Keratinocyte (primary cell): ENCODE results near the gene CHCHD5. TPM values are rescaled to one million over a fixed set of nuclear protein-coding genes. Genes with fewer than 3 reads are reported as not detected.

Source experiments
- DNase-seq: peaks from one replicate; pipeline ENCODE4 v3.0.0-alpha.2; 2011; ENCODE audit warnings: low read depth, missing footprints, low spot score
- FAIRE-seq: peaks from 2 replicates; lab custom pipeline; 2011; peaks lifted over from hg19 to GRCh38; lab: Jason Lieb, UNC
- H2AFZ ChIP-seq: 2 replicates; pipeline ENCODE4 v1.6.0; 2012; ENCODE audit warnings: low read length, control low read depth, inconsistent platforms; ENCODE audit not compliant: control insufficient read depth
- H3K27ac ChIP-seq: 2 replicates; pipeline ENCODE4 v1.5.1; 2011; ENCODE audit warnings: low read length; ENCODE audit not compliant: control insufficient read depth, insufficient read depth
- H3K27me3 ChIP-seq: 3 replicates; pipeline ENCODE4 v1.6.0; 2011; ENCODE audit warnings: low read length; ENCODE audit not compliant: control insufficient read depth, insufficient read depth; ENCODE audit errors: extremely low read depth
- H3K36me3 ChIP-seq, 2 experiments: 2 replicates in 1 of 2; 3 replicates in 1 of 2; pipeline ENCODE4 v1.5.1; 2011; ENCODE audit warnings: low read length in 2 of 2, mild to moderate bottlenecking in 1 of 2; ENCODE audit not compliant: control insufficient read depth in 2 of 2, insufficient read depth in 2 of 2; ENCODE audit errors: extremely low read depth in 1 of 2
- H3K4me1 ChIP-seq: 3 replicates; pipeline ENCODE4 v1.5.1; 2011; ENCODE audit warnings: low read length; ENCODE audit not compliant: control insufficient read depth, insufficient read depth; ENCODE audit errors: extremely low read depth
- H3K4me2 ChIP-seq: 3 replicates; pipeline ENCODE4 v1.6.0; 2011; ENCODE audit warnings: low read depth, low read length; ENCODE audit not compliant: control insufficient read depth, insufficient read depth; ENCODE audit errors: extremely low read depth
- H3K4me3 ChIP-seq, 3 experiments: fragments of 200-600 bp in 1 of 3; sonication (generic) in 1 of 3; 2 replicates in 2 of 3; 3 replicates in 1 of 3; pipeline ENCODE4 v1.5.1; 2011 to 2016; ENCODE audit warnings: low read length in 3 of 3, mild to moderate bottlenecking in 3 of 3, control low read depth in 2 of 3, inconsistent platforms in 1 of 3, low read depth in 1 of 3, mixed read lengths in 1 of 3, mixed run types in 1 of 3, moderate library complexity in 1 of 3; ENCODE audit not compliant: control insufficient read depth in 2 of 3, insufficient read depth in 2 of 3; ENCODE audit errors: extremely low read depth in 1 of 3
- H3K79me2 ChIP-seq: 2 replicates; pipeline ENCODE4 v1.6.0; 2012; ENCODE audit warnings: low read length; ENCODE audit not compliant: control insufficient read depth, insufficient read depth
- H3K9ac ChIP-seq: 3 replicates; pipeline ENCODE4 v1.6.0; 2011; ENCODE audit warnings: low read length; ENCODE audit not compliant: control insufficient read depth, insufficient read depth; ENCODE audit errors: extremely low read depth
- H3K9me1 ChIP-seq: 3 replicates; pipeline ENCODE4 v1.6.0; 2011; ENCODE audit warnings: low read length; ENCODE audit not compliant: control insufficient read depth, insufficient read depth; ENCODE audit errors: extremely low read depth
- H3K9me3 ChIP-seq: 2 replicates; pipeline ENCODE4 v1.5.1; 2012; ENCODE audit warnings: low read depth, low read length; ENCODE audit not compliant: control insufficient read depth
- H4K20me1 ChIP-seq: 3 replicates; pipeline ENCODE4 v1.6.0; 2011; ENCODE audit warnings: low read length; ENCODE audit not compliant: control insufficient read depth, insufficient read depth; ENCODE audit errors: extremely low read depth
- EZH2 ChIP-seq: IDR thresholded peaks from one replicate; pipeline ENCODE4 v1.6.1; 2012; ENCODE audit warnings: inconsistent platforms, mild to moderate bottlenecking, low read length, moderate library complexity
- dilution Hi-C: fragments of 300-500 bp; cut with MboI; formaldehyde crosslinking; loops from one replicate; pipeline ENCODE4 v1.7.0; 2020; ENCODE audit warnings: low sequenced_read_pairs; ENCODE audit not compliant: extremely low pct_ligation_motif_present
- polyA plus RNA-seq, 5 experiments: library from polyadenylated mRNA; depleted of rRNA in 3 of 5; stranded (reverse) in 3 of 5; stranded (forward) in 1 of 5; unstranded in 1 of 5; fragments of >200 nt; gene quantifications; 1 replicate in 1 of 5; 2 replicates in 3 of 5; 3 replicates in 1 of 5; pipeline versions ENCODE4 v1.2.1 to v1.2.3, GENCODE V29; 2011 to 2012; ENCODE audit warnings: missing spikeins in 2 of 5, low read depth in 1 of 5, low replicate concordance in 1 of 5
- TF ChIP-seq, protein P1 (sequence below), 3 experiments: IDR thresholded peaks in 1 of 3; conservative IDR thresholded peaks in 1 of 3; optimal IDR thresholded peaks in 1 of 3; 2 replicates in 2 of 3; 3 replicates in 1 of 3; pipeline versions ENCODE3 to v1.5.1; 2011; ENCODE audit warnings: low read length in 3 of 3, mild to moderate bottlenecking in 3 of 3, moderate library complexity in 2 of 3, control low read depth in 1 of 3, inconsistent platforms in 1 of 3; ENCODE audit not compliant: insufficient read depth in 2 of 3; ENCODE audit errors: extremely low read depth in 1 of 3

The CHCHD5 gene
- polyA plus RNA-seq, 1 donor (not counting 4 experiments of a cell fraction or from before 2014, with no cell fraction given), result 17.6 TPM

DNA sequence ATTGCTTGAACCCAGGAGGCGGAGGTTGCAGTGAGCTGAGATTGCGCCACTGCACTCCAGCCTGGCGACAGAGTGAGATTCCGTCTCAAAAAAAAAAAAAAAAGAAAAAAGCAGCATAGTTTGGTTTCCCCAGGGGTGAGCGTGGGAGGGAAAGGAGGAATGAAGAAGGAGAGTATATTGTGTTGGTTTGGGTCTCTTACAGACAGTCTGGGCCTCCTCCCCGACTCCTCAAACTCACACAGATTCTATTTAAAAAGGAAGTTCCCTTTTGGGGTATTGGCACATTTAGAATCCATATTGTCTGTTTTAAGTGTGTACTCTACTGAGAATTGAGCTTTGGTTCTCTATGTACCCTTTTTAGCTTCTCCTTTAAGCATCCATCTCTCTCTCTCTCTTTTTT lies 34.0 kb downstream of the CHCHD5 start:
- H3K9me3 ChIP-seq, result no peaks in the 10 kb centered on the region
- no peak overlapping the region for H3K4me2 ChIP-seq
- H2AFZ ChIP-seq, result no peak overlapping the region
- H3K27me3 ChIP-seq, result no peaks in the 10 kb centered on the region
- H3K9ac ChIP-seq, result no peak overlapping the region
- H3K27ac ChIP-seq, result no peak overlapping the region
- H4K20me1 ChIP-seq, result no peaks in the 10 kb centered on the region
- H3K9me1 ChIP-seq, result no peaks in the 10 kb centered on the region
- TF ChIP-seq EZH2, result no peak
- TF ChIP-seq, protein P1, sequence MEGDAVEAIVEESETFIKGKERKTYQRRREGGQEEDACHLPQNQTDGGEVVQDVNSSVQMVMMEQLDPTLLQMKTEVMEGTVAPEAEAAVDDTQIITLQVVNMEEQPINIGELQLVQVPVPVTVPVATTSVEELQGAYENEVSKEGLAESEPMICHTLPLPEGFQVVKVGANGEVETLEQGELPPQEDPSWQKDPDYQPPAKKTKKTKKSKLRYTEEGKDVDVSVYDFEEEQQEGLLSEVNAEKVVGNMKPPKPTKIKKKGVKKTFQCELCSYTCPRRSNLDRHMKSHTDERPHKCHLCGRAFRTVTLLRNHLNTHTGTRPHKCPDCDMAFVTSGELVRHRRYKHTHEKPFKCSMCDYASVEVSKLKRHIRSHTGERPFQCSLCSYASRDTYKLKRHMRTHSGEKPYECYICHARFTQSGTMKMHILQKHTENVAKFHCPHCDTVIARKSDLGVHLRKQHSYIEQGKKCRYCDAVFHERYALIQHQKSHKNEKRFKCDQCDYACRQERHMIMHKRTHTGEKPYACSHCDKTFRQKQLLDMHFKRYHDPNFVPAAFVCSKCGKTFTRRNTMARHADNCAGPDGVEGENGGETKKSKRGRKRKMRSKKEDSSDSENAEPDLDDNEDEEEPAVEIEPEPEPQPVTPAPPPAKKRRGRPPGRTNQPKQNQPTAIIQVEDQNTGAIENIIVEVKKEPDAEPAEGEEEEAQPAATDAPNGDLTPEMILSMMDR (optimal IDR thresholded peaks at IDR 0.05 in 1 of 3, IDR thresholded peaks at IDR 0.05 in 1 of 3, conservative IDR thresholded peaks at IDR 0.05 in 1 of 3; ENCODE audit: extremely low read depth in 1 of 3, insufficient read depth in 2 of 3, low read length in 3 of 3), result no peak
- peaks cover 24% of the 10 kb centered on the region for H3K4me1 ChIP-seq
- dilution Hi-C loops, result no loop called here
- DNase-seq (no peak), FAIRE-seq (no peak)
- no peak overlapping the region for H3K4me3 ChIP-seq
- no peaks in the 10 kb centered on the region for H3K36me3 ChIP-seq
- H3K79me2 ChIP-seq, result no peaks in the 10 kb centered on the region

DNA sequence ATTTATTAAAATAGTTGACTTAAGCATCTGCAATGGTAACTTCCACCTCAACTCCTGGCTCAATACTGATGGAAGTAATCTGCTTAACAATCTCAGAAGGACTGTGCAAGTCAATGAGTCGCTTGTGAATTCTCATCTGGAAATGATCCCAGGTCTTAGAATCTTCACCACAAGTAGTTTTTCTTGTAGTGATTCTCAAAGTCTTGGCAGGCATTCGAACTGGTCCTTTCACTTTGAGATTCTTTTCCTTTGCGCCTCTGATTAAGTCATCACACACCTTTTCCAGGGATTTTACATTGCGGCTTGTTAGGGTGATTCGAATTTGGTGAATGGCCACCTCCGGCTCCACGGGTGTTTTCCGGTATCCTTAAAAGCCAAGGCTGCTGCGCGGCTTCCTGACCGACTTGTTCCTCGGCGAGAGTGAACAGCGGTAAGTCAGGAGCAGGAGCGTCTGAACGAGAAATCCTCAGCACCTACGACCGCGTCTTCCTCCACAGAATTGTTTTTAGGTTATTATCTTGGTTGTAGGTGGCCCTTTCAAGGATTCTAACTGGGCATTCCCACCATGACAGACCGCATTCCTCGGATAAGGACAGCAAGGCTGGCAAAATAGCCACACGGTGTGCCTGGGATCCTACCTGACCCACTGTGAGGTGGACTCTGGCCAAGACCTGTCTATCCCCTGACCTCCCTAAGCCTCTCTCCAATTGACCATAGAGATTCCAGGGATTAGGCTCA lies 37.5 kb downstream of the CHCHD5 start:
- Histone ChIP-seq H3K4me2 (peak overlapping the region; percentile 80), H3K27ac (peak overlapping the region; percentile 96), H4K20me1 (no peaks in the 10 kb centered on the region), H3K4me1 (peaks cover 58% of the 10 kb centered on the region), H3K9me3 (no peaks in the 10 kb centered on the region), H3K4me3 (peak overlapping the region; percentile 14 to 50 (median 15)), H3K36me3 (no peaks in the 10 kb centered on the region), H3K27me3 (no peaks in the 10 kb centered on the region), H3K9me1 (no peaks in the 10 kb centered on the region), H3K79me2 (no peaks in the 10 kb centered on the region), H3K9ac (peak overlapping the region; percentile 73), H2AFZ (peak overlapping the region; percentile 2)
- DNase-seq, result no peak
- TF ChIP-seq, protein P1 (optimal IDR thresholded peaks at IDR 0.05 in 1 of 3, IDR thresholded peaks at IDR 0.05 in 1 of 3, conservative IDR thresholded peaks at IDR 0.05 in 1 of 3; ENCODE audit: extremely low read depth in 1 of 3, insufficient read depth in 2 of 3, low read length in 3 of 3), result no peak
- TF ChIP-seq EZH2, result no peak
- FAIRE-seq, result peak; percentile 66
- dilution Hi-C loops, result no loop called here
